ENCODE results near the gene ELP2. TPM values are rescaled to one million over a fixed set of nuclear protein-coding genes. Genes with fewer than 3 reads are reported as not detected.

ELP2 gene
- total and polyA plus RNA-seq, 2 donors from 2014 or later = 55.9 to 74.0 TPM

DNA sequence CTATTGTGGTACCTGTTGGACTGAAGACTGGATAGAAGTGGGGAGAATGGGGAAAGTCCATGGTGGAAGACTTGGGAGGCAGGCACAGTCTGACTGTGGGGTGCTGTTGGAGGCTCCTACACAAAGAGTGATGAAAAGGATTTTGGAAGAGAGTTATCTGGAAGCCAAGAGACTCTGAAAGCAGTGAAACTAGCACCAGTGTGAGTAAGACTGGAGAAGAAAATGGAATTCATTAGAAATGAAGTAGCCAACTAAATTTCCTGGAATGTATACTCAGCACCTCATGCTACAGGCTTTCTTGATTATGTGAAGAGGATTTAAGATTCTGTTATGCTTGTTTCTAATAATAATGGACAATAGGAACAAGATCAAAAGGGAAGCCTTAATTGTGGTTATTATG is 27.7 kb downstream of the ELP2 start:
- FAIRE-seq (no peak), DNase-seq (no peak)
- H3K36me3 ChIP-seq (ENCODE audit: control insufficient read depth in 2 of 3, insufficient read depth in 3 of 3, low read length in 3 of 3) = peaks cover 7 to 44% (median 33%) of the 10 kb centered on the region in 3 donors
- H3K27me3 ChIP-seq (ENCODE audit: control insufficient read depth, insufficient read depth, low read length) = no peaks in the 10 kb centered on the region
- intact Hi-C loops (cut with DNase I) = no loop called here
- H3K4me3 ChIP-seq (ENCODE audit: low read length in 3 of 3) = no peak overlapping the region
- no peak overlapping the region for H3K27ac ChIP-seq (ENCODE audit: low read depth in 2 of 2, low read length in 2 of 2)
- H3K4me1 ChIP-seq (ENCODE audit: control insufficient read depth in 2 of 3, insufficient read depth in 2 of 3, low read depth in 1 of 3, low read length in 3 of 3) = no peaks in the 10 kb centered on the region
- TF ChIP-seq, protein P1, sequence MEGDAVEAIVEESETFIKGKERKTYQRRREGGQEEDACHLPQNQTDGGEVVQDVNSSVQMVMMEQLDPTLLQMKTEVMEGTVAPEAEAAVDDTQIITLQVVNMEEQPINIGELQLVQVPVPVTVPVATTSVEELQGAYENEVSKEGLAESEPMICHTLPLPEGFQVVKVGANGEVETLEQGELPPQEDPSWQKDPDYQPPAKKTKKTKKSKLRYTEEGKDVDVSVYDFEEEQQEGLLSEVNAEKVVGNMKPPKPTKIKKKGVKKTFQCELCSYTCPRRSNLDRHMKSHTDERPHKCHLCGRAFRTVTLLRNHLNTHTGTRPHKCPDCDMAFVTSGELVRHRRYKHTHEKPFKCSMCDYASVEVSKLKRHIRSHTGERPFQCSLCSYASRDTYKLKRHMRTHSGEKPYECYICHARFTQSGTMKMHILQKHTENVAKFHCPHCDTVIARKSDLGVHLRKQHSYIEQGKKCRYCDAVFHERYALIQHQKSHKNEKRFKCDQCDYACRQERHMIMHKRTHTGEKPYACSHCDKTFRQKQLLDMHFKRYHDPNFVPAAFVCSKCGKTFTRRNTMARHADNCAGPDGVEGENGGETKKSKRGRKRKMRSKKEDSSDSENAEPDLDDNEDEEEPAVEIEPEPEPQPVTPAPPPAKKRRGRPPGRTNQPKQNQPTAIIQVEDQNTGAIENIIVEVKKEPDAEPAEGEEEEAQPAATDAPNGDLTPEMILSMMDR (IDR thresholded peaks at IDR 0.05; ENCODE audit: borderline replicate concordance, extremely low read depth, insufficient read depth) = no peak
- H3K9me3 ChIP-seq (ENCODE audit: control insufficient read depth in 2 of 3, insufficient read depth in 1 of 3, low read length in 3 of 3) = no peaks in the 10 kb centered on the region
- H3K9ac ChIP-seq (ENCODE audit: low read length in 3 of 3) = no peak overlapping the region

DNA sequence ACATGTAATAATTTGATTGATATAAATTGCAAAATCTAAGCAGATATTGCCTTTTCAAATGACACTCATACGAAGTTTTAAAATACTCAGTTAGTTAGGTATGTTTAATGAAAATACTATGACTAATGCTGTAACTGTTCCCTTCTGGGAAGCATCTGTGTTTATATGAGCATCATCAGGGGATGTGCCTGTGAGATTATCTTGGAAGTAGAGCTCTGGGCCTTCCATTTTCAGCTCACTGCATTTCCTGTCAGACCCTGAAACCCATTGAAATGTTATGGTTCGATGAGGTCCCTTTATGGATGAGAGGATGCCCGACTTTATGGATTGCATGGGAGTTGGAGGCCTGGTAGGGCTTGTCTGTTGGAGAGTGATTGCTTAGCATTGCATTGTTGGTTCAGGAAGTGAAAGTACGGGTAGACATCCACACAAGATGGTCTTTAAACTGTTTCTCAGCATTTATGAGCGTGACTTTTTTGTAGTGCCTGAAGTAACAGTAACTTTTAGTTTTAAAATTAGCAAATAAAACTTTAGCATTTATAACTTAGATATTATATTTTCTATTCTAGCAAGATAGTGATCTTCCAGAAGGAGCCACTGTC is 28.7 kb downstream of the ELP2 start:
- Histone ChIP-seq H3K9ac (ENCODE audit: low read length in 3 of 3) (no peak overlapping the region), H3K27ac (ENCODE audit: low read depth in 2 of 2, low read length in 2 of 2) (no peak overlapping the region), H3K4me1 (ENCODE audit: control insufficient read depth in 2 of 3, insufficient read depth in 2 of 3, low read depth in 1 of 3, low read length in 3 of 3) (no peaks in the 10 kb centered on the region), H3K9me3 (ENCODE audit: control insufficient read depth in 2 of 3, insufficient read depth in 1 of 3, low read length in 3 of 3) (no peaks in the 10 kb centered on the region), H3K4me3 (ENCODE audit: low read length in 3 of 3) (no peak overlapping the region), H3K27me3 (ENCODE audit: control insufficient read depth, insufficient read depth, low read length) (no peaks in the 10 kb centered on the region), H3K36me3 (ENCODE audit: control insufficient read depth in 2 of 3, insufficient read depth in 3 of 3, low read length in 3 of 3) (peaks cover 7 to 39% (median 32%) of the 10 kb centered on the region in 3 donors)
- intact Hi-C loops (cut with DNase I) = no loop called here
- FAIRE-seq (no peak), DNase-seq (no peak)
- TF ChIP-seq, protein P1 (IDR thresholded peaks at IDR 0.05; ENCODE audit: borderline replicate concordance, extremely low read depth, insufficient read depth) = no peak

DNA sequence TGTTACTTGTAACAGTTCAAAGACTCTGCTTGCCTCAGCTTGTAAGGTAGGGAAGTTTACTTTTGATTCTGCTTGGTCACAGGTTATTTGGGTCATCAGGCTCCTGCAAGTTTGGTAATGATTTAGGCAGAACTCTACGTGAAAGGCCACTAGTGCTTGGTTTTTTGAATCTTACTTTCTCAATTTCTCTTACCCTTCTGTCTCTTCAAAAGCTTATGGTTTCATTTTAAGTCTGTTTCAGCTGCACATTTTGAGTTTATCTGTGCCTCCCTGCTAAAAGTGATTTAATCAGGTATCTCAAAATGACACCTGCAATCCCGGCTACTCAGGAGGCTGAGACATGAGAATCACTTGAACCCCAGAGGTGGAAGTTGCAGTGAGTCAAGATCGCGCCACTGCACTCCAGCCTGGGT is 31.3 kb downstream of the ELP2 start:
- H3K4me3 ChIP-seq (ENCODE audit: low read length in 3 of 3) = no peak overlapping the region
- TF ChIP-seq, protein P1 (IDR thresholded peaks at IDR 0.05; ENCODE audit: borderline replicate concordance, extremely low read depth, insufficient read depth) = no peak

DNA sequence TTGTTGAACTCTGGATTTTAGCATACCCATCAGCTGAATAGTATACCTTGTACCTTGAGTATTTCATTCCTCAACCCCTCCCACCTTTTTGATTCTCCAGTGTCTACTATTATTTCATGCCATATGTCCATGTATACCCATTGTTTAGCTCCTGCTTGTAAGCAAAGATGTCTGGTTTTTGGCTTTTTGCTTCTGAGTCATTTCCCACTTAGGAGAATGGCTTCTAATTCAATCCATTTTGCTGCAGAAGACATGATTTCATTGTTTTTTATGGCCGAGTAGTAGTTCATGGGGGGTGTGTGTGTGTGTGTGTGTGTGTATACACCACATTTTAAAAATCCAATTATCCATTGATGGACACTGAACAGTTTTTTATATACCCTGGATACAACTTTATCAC is 33.3 kb downstream of the ELP2 start:
- H3K36me3 ChIP-seq (ENCODE audit: control insufficient read depth in 2 of 3, insufficient read depth in 3 of 3, low read length in 3 of 3) = peaks cover 9 to 37% (median 29%) of the 10 kb centered on the region in 3 donors
- no peak for FAIRE-seq

More for the DNA sequence above, 31.3 kb downstream of the ELP2 start:
- intact Hi-C loops (cut with DNase I) = no loop called here
- no peak overlapping the region for H3K27ac ChIP-seq (ENCODE audit: low read depth in 2 of 2, low read length in 2 of 2)
- H3K9me3 ChIP-seq (ENCODE audit: control insufficient read depth in 2 of 3, insufficient read depth in 1 of 3, low read length in 3 of 3) = no peaks in the 10 kb centered on the region
- peaks cover 8 to 38% (median 29%) of the 10 kb centered on the region in 3 donors for H3K36me3 ChIP-seq (ENCODE audit: control insufficient read depth in 2 of 3, insufficient read depth in 3 of 3, low read length in 3 of 3)
- H3K9ac ChIP-seq (ENCODE audit: low read length in 3 of 3) = no peak overlapping the region
- H3K27me3 ChIP-seq (ENCODE audit: control insufficient read depth, insufficient read depth, low read length) = no peaks in the 10 kb centered on the region
- no peaks in the 10 kb centered on the region for H3K4me1 ChIP-seq (ENCODE audit: control insufficient read depth in 2 of 3, insufficient read depth in 2 of 3, low read depth in 1 of 3, low read length in 3 of 3)
- FAIRE-seq (no peak), DNase-seq (no peak)

More for the DNA sequence above, 33.3 kb downstream of the ELP2 start:
- intact Hi-C loops (cut with DNase I) = no loop called here
- TF ChIP-seq, protein P1 (IDR thresholded peaks at IDR 0.05; ENCODE audit: borderline replicate concordance, extremely low read depth, insufficient read depth) = no peak
- no peak for DNase-seq
- H3K4me1 ChIP-seq (ENCODE audit: control insufficient read depth in 2 of 3, insufficient read depth in 2 of 3, low read depth in 1 of 3, low read length in 3 of 3) = no peaks in the 10 kb centered on the region
- H3K9ac ChIP-seq (ENCODE audit: low read length in 3 of 3) = no peak overlapping the region
- H3K27me3 ChIP-seq (ENCODE audit: control insufficient read depth, insufficient read depth, low read length) = no peaks in the 10 kb centered on the region
- no peaks in the 10 kb centered on the region for H3K9me3 ChIP-seq (ENCODE audit: control insufficient read depth in 2 of 3, insufficient read depth in 1 of 3, low read length in 3 of 3)
- no peak overlapping the region for H3K27ac ChIP-seq (ENCODE audit: low read depth in 2 of 2, low read length in 2 of 2)
- no peak overlapping the region for H3K4me3 ChIP-seq (ENCODE audit: low read length in 3 of 3)
